Endothelial cell (in vitro differentiated cells): ENCODE data around the gene TPP2. TPM values are rescaled to one million over a fixed set of nuclear protein-coding genes. Genes with fewer than 3 reads are reported as not detected.

Source experiments
- DNase-seq: peaks from one replicate; pipeline ENCODE4 v3.0.0; 2021; ENCODE audit warnings: low spot score
- H3K27ac Mint-ChIP-seq: one replicate; pipeline ENCODE4 v1.8.0; 2021; ENCODE audit warnings: mixed read lengths, inconsistent platforms; ENCODE audit not compliant: unreplicated experiment
- H3K27me3 Mint-ChIP-seq: one replicate; pipeline ENCODE4 v1.8.0; 2021; ENCODE audit warnings: mild to moderate bottlenecking, moderate library complexity, mixed read lengths, inconsistent platforms; ENCODE audit not compliant: unreplicated experiment
- H3K36me3 Mint-ChIP-seq: one replicate; pipeline ENCODE4 v1.8.0; 2021; ENCODE audit warnings: mild to moderate bottlenecking, low read depth, mixed read lengths, inconsistent platforms; ENCODE audit not compliant: unreplicated experiment
- H3K4me1 Mint-ChIP-seq: one replicate; pipeline ENCODE4 v1.8.0; 2021; ENCODE audit warnings: mild to moderate bottlenecking, mixed read lengths, inconsistent platforms; ENCODE audit not compliant: unreplicated experiment
- H3K4me3 Mint-ChIP-seq: one replicate; pipeline ENCODE4 v1.8.0; 2021; ENCODE audit warnings: mild to moderate bottlenecking, mixed read lengths, inconsistent platforms; ENCODE audit not compliant: unreplicated experiment
- H3K9me3 Mint-ChIP-seq: one replicate; pipeline ENCODE4 v1.8.0; 2021; ENCODE audit warnings: mixed read lengths, inconsistent platforms; ENCODE audit not compliant: unreplicated experiment
- CTCF ChIP-seq: fragments of 200-600 bp; sonication (generic); IDR thresholded peaks from one replicate; pipeline ENCODE4 v1.5.0; 2021; ENCODE audit warnings: antibody characterized with exemption; ENCODE audit not compliant: unreplicated experiment
- total RNA-seq: library from RNA; stranded (reverse); fragmentation: NEBNext Ultra II Directional; extraction: Animal tissue kit (Norgen Biotek cat#: 25700); gene quantifications from one replicate; pipeline ENCODE4 v1.2.1, GENCODE V29; 2021; ENCODE audit not compliant: unreplicated experiment

TPP2 gene
- total RNA-seq, 1 donor from 2014 or later = 91.2 TPM

- H3K4me1 Mint-ChIP-seq = no peaks in the 10 kb centered on the region
- no peaks in the 10 kb centered on the region for H3K9me3 Mint-ChIP-seq
- peak; percentile 10 for DNase-seq
- no peaks in the 10 kb centered on the region for H3K27me3 Mint-ChIP-seq
- no peak overlapping the region for H3K27ac Mint-ChIP-seq
- H3K36me3 Mint-ChIP-seq = peaks cover 19% of the 10 kb centered on the region
- H3K4me3 Mint-ChIP-seq = no peak overlapping the region
- no peak for TF ChIP-seq CTCF
Measured at GRCh38 chr13:102654756-102655155, 58.0 kb downstream of the TPP2 start.

- no peaks in the 10 kb centered on the region for H3K4me1 Mint-ChIP-seq
- H3K27me3 Mint-ChIP-seq = no peaks in the 10 kb centered on the region
- TF ChIP-seq CTCF = peak; percentile 52
- no peak overlapping the region for H3K4me3 Mint-ChIP-seq
- no peaks in the 10 kb centered on the region for H3K9me3 Mint-ChIP-seq
- peaks cover 14% of the 10 kb centered on the region for H3K36me3 Mint-ChIP-seq
- no peak overlapping the region for H3K27ac Mint-ChIP-seq
- DNase-seq = no peak
Measured at GRCh38 chr13:102657630-102658029, 60.8 kb downstream of the TPP2 start.

- Mint-ChIP-seq H3K36me3 (peaks cover 18% of the 10 kb centered on the region), H3K27ac (no peak overlapping the region), H3K4me3 (no peak overlapping the region), H3K27me3 (no peaks in the 10 kb centered on the region), H3K4me1 (no peaks in the 10 kb centered on the region), H3K9me3 (no peaks in the 10 kb centered on the region)
- no peak for DNase-seq
- TF ChIP-seq CTCF = no peak
Measured at GRCh38 chr13:102658660-102659059, 61.9 kb downstream of the TPP2 start.

GRCh38 chr13:102659168-102659713 is 62.5 kb downstream of the TPP2 start:
- Mint-ChIP-seq H3K4me3 (no peak overlapping the region), H3K4me1 (no peaks in the 10 kb centered on the region), H3K9me3 (no peaks in the 10 kb centered on the region), H3K36me3 (peaks cover 22% of the 10 kb centered on the region), H3K27me3 (no peaks in the 10 kb centered on the region), H3K27ac (no peak overlapping the region)
- DNase-seq = no peak
- TF ChIP-seq CTCF = no peak

- Mint-ChIP-seq H3K4me3 (no peak overlapping the region), H3K9me3 (no peaks in the 10 kb centered on the region), H3K4me1 (no peaks in the 10 kb centered on the region), H3K27ac (no peak overlapping the region), H3K36me3 (peaks cover 72% of the 10 kb centered on the region), H3K27me3 (peaks cover 4% of the 10 kb centered on the region)
- no peak for TF ChIP-seq CTCF
- DNase-seq = no peak
Measured at GRCh38 chr13:102667023-102667422, 70.2 kb downstream of the TPP2 start.
